HG03460 (cell line): ENCODE results near the gene MAGEE2.
"Not testable (repeated sequence)": the region's sequence is repeated elsewhere in the genome, so short reads cannot be mapped to it uniquely, and the experiment has no call there.

Experiments used
- ATAC-seq: cut with Tn5 transposase; IDR thresholded peaks from one replicate; pipeline ENCODE4 v1.9.1; 2021; ENCODE audit not compliant: unreplicated experiment

MAGEE2 gene

GRCh38 chrX:75784680-75785491 lies at the start of gene MAGEE2:
Gene MAGEE2 (minus strand): TSS chrX:75785254. CDS start chrX:75785051, 203 bp downstream.
- ATAC-seq, result no peak

GRCh38 chrX:75786290-75786689 lies 1.2 kb upstream of the MAGEE2 start:
- no peak for ATAC-seq

GRCh38 chrX:75781611-75782010 lies 3.4 kb downstream of the MAGEE2 start:
- ATAC-seq, result no peak

GRCh38 chrX:75768063-75768462 lies 17.0 kb downstream of the MAGEE2 start:
- not testable (repeated sequence) for ATAC-seq

GRCh38 chrX:75748431-75748830 lies 36.6 kb downstream of the MAGEE2 start:
- ATAC-seq, result no peak

GRCh38 chrX:75746891-75747639 lies 38.0 kb downstream of the MAGEE2 start:
- ATAC-seq, result peak; percentile 88
